ENCODE results near the gene PQBP1. TPM values are rescaled to one million over a fixed set of nuclear protein-coding genes. Genes with fewer than 3 reads are reported as not detected.

PQBP1 gene
- total RNA-seq, 1 donor from 2014 or later = 108 TPM

DNA sequence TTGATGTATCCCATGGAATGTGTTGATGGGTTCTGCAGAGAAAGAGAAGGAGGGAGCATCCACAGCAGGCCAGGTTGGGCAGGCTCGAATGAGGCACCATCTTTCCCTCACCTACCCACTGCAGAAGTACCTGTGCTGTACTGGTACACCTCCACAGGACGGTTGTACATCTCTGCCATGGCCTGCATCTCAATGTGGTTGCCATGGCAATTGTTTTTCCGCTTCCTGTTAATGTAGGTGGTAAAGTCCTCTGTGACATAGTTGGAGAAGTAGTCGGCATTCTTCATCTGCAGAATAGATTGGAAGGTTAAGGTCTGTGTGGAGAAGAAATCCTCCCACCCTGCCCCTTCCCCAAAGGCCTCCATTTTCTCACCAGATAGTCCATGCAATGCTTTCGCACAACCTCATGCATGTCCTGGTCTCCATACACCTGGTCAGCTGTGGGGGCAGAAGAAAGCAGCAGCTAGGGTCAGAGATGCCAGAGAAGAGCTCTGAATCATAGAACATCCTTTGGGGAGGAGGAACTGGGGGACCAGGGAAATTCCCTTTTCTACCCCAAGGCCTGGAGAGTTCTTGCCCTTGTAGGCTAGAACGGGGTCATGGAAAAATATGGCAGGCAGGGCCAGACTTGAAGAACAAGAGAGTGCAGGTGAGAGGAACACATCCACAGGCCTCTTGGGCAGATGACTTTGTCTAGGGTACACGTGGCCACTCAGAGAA lies 37.0 kb downstream of the PQBP1 start:
- TF ChIP-seq, protein P1, sequence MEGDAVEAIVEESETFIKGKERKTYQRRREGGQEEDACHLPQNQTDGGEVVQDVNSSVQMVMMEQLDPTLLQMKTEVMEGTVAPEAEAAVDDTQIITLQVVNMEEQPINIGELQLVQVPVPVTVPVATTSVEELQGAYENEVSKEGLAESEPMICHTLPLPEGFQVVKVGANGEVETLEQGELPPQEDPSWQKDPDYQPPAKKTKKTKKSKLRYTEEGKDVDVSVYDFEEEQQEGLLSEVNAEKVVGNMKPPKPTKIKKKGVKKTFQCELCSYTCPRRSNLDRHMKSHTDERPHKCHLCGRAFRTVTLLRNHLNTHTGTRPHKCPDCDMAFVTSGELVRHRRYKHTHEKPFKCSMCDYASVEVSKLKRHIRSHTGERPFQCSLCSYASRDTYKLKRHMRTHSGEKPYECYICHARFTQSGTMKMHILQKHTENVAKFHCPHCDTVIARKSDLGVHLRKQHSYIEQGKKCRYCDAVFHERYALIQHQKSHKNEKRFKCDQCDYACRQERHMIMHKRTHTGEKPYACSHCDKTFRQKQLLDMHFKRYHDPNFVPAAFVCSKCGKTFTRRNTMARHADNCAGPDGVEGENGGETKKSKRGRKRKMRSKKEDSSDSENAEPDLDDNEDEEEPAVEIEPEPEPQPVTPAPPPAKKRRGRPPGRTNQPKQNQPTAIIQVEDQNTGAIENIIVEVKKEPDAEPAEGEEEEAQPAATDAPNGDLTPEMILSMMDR (IDR thresholded peaks at IDR 0.05; ENCODE audit: insufficient read depth, low read length, severe bottlenecking) = no peak
- FAIRE-seq (no peak), DNase-seq (ENCODE audit: low read depth) (no peak)
- Histone ChIP-seq H3K4me3 (ENCODE audit: low read depth, low read length) (no peak overlapping the region), H3K27me3 (ENCODE audit: control insufficient read depth, insufficient read depth, low read length) (no peaks in the 10 kb centered on the region), H3K36me3 (ENCODE audit: control insufficient read depth, insufficient read depth, low read length) (peaks cover 3% of the 10 kb centered on the region)

DNA sequence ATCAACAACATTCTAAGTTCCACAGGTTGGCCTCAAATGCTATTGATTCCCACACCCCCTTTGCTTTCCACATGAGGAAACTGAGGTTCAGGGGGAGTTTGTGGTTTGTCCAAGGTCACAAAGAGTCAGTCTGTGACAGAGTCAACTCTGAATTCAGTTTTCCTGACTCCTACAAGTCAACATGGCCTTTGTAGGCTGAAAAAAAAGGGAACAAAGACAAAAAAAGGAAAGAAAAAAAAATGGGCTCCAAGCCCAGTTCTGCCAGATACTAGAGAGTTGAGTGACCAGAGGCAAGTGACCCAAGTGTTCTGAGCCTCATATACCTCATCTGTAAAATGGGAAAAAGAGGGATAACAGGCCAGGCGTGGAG lies 37.6 kb downstream of the PQBP1 start:
- H3K36me3 ChIP-seq (ENCODE audit: control insufficient read depth, insufficient read depth, low read length) = peaks cover 3% of the 10 kb centered on the region
- TF ChIP-seq, protein P1 (IDR thresholded peaks at IDR 0.05; ENCODE audit: insufficient read depth, low read length, severe bottlenecking) = no peak
- H3K27me3 ChIP-seq (ENCODE audit: control insufficient read depth, insufficient read depth, low read length) = no peaks in the 10 kb centered on the region
- DNase-seq (ENCODE audit: low read depth) (no peak), FAIRE-seq (no peak)
- no peak overlapping the region for H3K4me3 ChIP-seq (ENCODE audit: low read depth, low read length)

DNA sequence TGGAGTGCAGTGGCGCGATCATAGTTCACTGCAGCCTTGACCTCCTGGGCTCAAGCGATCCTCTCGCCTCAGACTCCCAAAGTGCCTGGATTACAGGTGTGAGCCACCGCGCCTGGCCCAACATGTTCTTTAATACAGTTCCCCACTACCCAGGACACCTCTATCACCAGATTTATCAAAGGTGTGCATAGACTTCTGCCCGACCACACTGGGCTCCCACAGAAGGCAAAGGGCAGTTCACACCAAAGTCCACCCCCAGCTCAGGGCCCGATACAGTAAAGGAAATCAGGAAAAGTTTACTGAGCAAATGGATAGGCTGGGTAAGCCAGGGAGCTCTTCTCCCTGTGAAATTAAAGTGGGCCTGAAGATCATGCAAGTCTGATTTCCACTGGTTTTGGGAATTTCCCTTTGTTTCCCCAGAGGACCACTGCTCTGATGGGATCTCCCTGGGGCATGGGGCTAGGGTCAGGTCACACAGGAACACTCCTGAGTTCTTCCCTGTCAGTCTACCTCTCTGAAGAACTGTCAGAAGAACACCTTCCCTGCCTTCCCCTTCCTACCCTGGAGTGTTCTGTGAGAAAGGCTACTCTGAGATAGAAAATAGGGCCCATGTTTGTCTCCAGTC lies 38.8 kb downstream of the PQBP1 start:
- Histone ChIP-seq H3K36me3 (ENCODE audit: control insufficient read depth, insufficient read depth, low read length) (peaks cover 3% of the 10 kb centered on the region), H3K4me3 (ENCODE audit: low read depth, low read length) (no peak overlapping the region), H3K27me3 (ENCODE audit: control insufficient read depth, insufficient read depth, low read length) (no peaks in the 10 kb centered on the region)
- FAIRE-seq (no peak), DNase-seq (ENCODE audit: low read depth) (no peak)
- TF ChIP-seq, protein P1 (IDR thresholded peaks at IDR 0.05; ENCODE audit: insufficient read depth, low read length, severe bottlenecking) = no peak

DNA sequence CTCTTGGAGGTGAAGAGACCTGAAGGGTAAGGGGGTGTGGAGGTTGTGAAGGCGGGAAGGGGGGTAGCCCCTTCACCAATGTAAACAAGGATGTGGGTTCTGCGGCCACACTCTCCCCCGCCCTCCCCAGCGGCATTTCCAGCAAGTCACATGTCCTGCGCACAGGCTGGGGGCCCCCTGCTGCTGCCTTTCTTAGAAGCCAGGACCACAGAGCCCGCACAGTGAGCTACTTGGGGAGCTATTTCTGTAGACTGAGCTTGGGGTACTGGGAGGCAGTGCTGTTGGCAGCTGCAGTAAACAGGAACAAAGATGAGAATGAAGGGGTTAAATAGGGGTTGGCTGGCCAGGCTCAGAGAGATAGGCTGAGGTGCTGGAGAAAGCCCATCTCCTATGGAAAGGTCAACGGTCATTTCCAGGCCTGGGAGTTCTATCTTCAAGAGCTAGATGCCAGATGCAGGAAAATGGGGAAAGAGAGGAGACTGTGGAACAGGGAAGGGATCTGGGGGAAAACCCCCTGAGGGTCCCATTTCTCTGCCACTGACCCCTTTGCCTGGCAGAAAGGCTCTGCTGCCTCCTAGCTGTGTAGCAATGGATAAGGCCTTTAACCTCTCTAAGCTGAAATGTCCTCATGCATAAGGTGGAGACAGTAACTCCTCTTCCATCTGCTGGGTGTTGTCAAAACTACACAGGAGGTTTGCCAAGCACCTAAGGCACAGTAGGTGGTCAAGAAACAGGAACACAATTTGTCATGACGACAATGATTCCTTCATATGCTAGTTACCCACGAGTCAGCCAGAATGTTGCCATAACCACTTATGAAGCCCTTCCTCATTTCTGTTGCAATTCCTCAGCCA lies 39.6 kb downstream of the PQBP1 start:
- Histone ChIP-seq H3K4me3 (ENCODE audit: low read depth, low read length) (no peak overlapping the region), H3K36me3 (ENCODE audit: control insufficient read depth, insufficient read depth, low read length) (peaks cover 3% of the 10 kb centered on the region), H3K27me3 (ENCODE audit: control insufficient read depth, insufficient read depth, low read length) (no peaks in the 10 kb centered on the region)
- TF ChIP-seq, protein P1 (IDR thresholded peaks at IDR 0.05; ENCODE audit: insufficient read depth, low read length, severe bottlenecking) = no peak
- DNase-seq (ENCODE audit: low read depth) (no peak), FAIRE-seq (no peak)

DNA sequence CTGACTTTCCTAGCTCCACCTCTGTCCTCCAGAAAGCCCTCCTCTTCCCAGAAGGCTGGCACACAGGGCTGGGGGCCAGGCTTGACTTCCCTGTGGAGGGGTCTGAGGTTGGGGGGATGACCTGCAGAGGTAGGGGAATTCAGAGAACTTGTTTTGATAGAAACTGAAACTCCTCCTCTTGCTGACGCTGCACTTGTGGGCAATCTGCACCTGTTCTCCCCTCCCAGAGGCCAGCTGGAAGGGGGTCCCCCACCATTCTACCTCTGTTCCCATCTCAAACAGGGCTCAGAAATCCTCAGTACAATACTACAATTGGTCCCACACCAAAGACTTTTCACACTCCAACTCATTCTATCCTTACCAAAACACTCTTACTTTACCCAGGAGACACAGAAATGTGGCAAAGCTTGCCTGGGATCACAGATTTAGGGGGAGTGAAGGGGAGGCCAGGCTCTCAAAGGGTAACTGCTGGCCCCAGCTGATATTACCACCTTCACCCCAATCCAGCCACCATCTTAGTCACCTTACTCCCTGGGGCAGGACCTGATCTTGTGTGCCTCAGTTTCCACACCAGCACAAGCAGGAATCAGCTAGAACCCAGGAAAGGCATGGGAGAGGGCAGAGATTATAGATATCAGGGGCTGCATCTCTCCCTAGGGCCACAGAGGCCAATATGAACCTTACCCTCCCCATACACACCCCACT lies 41.1 kb downstream of the PQBP1 start:
- peaks cover 3% of the 10 kb centered on the region for H3K36me3 ChIP-seq (ENCODE audit: control insufficient read depth, insufficient read depth, low read length)
- no peaks in the 10 kb centered on the region for H3K27me3 ChIP-seq (ENCODE audit: control insufficient read depth, insufficient read depth, low read length)
- FAIRE-seq (no peak), DNase-seq (ENCODE audit: low read depth) (no peak)
- TF ChIP-seq, protein P1 (IDR thresholded peaks at IDR 0.05; ENCODE audit: insufficient read depth, low read length, severe bottlenecking) = no peak
- no peak overlapping the region for H3K4me3 ChIP-seq (ENCODE audit: low read depth, low read length)
